ENCODE data around the gene UQCRHL. TPM values are rescaled to one million over a fixed set of nuclear protein-coding genes. Genes with fewer than 3 reads are reported as not detected.
A peak's percentile ranks its signal among the peaks of the same experiment; 100 is the strongest.

The UQCRHL gene
- total RNA-seq, 1 experiment from 2014 or later: 6.2 TPM

GRCh38 chr1:15771836-15772515 is 35.5 kb downstream of the UQCRHL start:
- H3K4me3 ChIP-seq: no peak overlapping the region
- H3K9me3 ChIP-seq: no peaks in the 10 kb centered on the region
- no peaks in the 10 kb centered on the region; the same call in 1 of the 2 replicates for H3K36me3 ChIP-seq
- no peaks in the 10 kb centered on the region for H3K27me3 ChIP-seq
- no peak for DNase-seq

DNA sequence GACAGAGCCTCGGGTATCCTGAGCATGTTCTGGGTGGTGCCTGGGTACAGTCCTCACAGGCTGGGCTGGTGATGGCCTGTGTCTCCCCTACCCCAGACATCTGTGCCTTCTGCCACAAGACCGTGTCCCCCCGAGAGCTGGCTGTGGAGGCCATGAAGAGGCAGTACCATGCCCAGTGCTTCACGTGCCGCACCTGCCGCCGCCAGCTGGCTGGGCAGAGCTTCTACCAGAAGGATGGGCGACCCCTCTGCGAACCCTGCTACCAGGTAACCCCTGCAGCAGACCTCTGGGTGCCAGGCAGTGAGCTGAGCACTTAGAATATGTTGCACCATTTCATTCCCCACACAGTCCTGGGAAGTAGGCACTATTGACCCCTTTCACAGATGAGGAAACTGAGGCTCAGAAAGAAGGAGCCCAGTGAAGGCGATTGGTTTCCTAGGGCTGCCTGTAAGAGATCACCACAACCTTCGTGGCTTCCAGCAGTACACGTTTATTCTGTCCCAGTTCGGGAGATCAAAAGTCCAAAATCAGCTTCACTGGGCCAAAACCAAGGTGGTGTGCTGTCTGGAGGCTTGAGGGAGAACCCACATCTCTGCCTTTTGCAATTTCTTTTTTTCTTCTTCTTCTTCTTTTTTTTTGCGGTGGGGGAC is 37.0 kb downstream of the UQCRHL start:
- DNase-seq: no peak
- H3K4me3 ChIP-seq: no peak overlapping the region
- no peaks in the 10 kb centered on the region; the same call in 1 of the 2 replicates for H3K36me3 ChIP-seq
- H3K9me3 ChIP-seq: no peaks in the 10 kb centered on the region
- H3K27me3 ChIP-seq: no peaks in the 10 kb centered on the region

- no peak overlapping the region for H3K4me3 ChIP-seq
- H3K27me3 ChIP-seq: no peaks in the 10 kb centered on the region
- H3K36me3 ChIP-seq: no peaks in the 10 kb centered on the region; the same call in none of the 2 replicates
- DNase-seq: no peak
- no peaks in the 10 kb centered on the region for H3K9me3 ChIP-seq
These were observed 39.1 kb downstream of the UQCRHL start for GRCh38 chr1:15768388-15768787.

- no peak overlapping the region for H3K4me3 ChIP-seq
- no peaks in the 10 kb centered on the region for H3K27me3 ChIP-seq
- no peak for DNase-seq
- no peaks in the 10 kb centered on the region; the same call in none of the 2 replicates for H3K36me3 ChIP-seq
- H3K9me3 ChIP-seq: no peaks in the 10 kb centered on the region
These were observed 39.5 kb downstream of the UQCRHL start for GRCh38 chr1:15767941-15768340.

DNA sequence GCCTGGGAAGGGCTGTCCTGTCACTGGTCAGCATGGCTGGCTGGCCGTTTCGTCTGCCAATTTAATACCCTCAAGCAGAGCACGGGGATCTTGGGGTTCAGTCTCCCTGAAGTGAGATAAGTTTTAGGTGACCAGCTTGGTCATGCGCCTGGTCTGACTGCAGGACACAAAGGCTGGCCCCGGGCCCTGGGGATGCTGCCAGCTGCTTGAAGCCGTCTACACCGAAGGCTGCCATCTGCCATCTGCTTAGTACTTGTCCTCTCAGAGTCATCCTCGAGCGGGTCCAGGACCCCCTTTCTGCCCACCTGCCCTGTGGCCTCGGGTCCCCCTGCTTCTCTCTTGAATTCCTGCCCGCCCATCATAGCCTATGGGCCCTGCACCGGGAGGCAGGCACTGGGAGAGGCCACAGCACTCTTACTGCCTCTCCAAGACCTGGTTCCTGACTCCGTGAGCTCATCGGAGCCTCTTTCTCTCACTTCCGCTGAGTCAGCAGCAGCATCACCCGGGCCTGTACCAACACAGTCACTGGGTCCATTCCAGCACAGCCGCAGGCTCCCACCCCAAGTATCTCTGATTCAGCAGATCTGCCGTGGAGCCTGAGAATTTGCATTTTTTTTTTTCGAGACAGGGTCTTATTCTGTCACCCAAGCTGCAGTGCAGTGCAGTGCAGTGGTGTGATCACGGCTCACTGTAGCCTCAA is 41.8 kb downstream of the UQCRHL start:
- H3K9me3 ChIP-seq: no peaks in the 10 kb centered on the region
- no peaks in the 10 kb centered on the region; the same call in none of the 2 replicates for H3K36me3 ChIP-seq
- no peak overlapping the region for H3K4me3 ChIP-seq
- peak; percentile 95 for DNase-seq
- no peaks in the 10 kb centered on the region for H3K27me3 ChIP-seq

GRCh38 chr1:15764890-15765289 is 42.6 kb downstream of the UQCRHL start:
- no peaks in the 10 kb centered on the region for H3K9me3 ChIP-seq
- no peak overlapping the region for H3K4me3 ChIP-seq
- H3K27me3 ChIP-seq: no peaks in the 10 kb centered on the region
- DNase-seq: no peak
- H3K36me3 ChIP-seq: no peaks in the 10 kb centered on the region; the same call in none of the 2 replicates

- DNase-seq: no peak
- H3K36me3 ChIP-seq: no peaks in the 10 kb centered on the region; the same call in none of the 2 replicates
These were observed 43.1 kb downstream of the UQCRHL start for GRCh38 chr1:15764269-15764764.

DNA sequence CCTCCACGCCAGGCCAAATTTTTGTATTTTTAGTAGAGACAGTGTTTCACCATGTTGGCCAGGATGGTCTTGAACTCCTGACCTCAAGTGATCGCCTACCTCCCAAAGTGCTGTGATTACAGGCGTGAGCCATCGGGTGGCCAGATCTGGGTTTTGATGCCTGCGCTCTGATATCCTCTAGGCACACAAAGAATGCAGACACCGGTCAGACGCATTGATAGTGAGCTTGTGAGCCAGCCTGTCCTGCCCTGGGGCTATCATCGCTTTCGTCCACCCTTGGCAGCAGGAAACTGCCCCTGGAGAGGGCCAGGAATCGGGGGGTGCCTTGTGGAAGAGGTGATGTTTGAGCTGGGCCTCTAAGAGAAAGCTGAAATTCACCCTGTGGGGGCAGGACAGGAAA is 44.9 kb downstream of the UQCRHL start:
- no peaks in the 10 kb centered on the region for H3K27me3 ChIP-seq
- no peak overlapping the region for H3K4me3 ChIP-seq
- no peak for DNase-seq
- no peaks in the 10 kb centered on the region for H3K9me3 ChIP-seq
- H3K36me3 ChIP-seq: no peaks in the 10 kb centered on the region; the same call in 1 of the 2 replicates

More at GRCh38 chr1:15764269-15764764, 43.1 kb downstream of the UQCRHL start:
- Histone ChIP-seq H3K9me3 (no peaks in the 10 kb centered on the region), H3K27me3 (no peaks in the 10 kb centered on the region), H3K4me3 (no peak overlapping the region)

DNA sequence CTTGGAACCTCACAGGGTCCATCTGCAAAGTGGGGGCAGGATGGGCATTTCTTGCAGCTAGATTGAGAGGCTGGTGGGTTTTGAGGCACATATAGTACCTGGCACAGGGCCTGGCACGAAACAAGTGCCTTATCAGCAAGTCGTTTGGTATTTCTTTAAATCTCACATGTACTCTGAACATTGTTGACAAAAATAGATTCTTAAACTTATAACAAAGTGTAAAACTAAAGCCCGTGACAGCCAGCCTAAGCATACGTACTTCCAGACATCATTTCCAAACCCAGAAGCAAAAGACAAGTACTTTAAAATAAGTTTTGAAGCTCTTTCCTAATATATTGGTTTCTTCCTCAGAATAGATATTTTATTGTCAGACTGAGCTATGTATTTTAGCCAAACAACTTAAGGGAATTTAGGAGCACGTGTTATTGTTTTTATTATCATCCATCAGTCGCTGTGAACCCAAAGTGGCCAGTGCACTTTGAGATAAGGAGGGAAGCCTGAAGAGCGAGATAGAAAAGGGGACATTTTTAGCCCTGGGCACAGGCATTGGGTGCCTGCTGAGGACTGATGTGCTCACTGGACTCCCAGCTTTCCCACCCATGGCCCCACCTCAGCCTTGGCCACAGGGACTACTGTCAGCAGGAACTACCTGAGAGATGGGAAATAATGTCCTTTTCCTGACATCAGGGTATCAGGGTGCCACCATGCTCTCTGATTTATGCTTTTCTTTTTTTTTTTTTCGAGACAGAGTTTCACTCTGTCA is 45.9 kb downstream of the UQCRHL start:
- Histone ChIP-seq H3K4me3 (no peak overlapping the region), H3K9me3 (no peaks in the 10 kb centered on the region), H3K36me3 (no peaks in the 10 kb centered on the region; the same call in 1 of the 2 replicates), H3K27me3 (no peaks in the 10 kb centered on the region)
- no peak for DNase-seq

DNA sequence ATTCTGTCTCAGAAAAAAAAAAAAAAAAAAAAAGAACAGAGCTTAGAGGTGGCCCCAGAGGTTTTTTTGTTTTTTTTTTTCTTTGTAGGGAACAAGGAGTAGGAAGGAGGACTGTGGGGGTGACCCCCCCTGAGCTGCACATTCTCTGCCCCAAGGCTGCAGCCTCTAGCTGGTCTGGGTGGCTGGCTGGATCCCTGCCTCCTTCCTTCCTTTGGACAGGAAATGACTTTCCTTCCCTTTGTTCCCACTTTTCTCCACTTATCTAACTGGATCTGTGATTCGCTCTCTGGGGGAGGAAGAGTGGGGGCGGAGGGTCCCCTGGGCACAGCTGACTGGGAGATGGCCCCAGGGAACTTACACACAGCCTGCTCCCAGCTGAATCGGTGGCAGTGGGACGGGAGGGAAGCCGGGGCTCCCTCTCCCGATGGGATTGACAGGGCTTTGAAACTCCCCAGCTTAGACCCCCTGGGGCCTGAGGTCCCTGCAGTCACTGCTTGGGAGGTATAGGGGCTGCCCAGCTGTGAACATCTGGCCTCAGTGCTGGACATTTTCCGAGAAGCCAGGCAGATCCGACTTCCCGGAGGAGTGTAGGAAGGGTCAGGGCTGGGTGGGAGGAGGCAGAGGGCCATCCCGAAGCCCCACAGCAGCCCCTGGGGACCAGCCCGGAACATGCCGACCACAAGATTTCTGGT is 46.8 kb downstream of the UQCRHL start:
- no peaks in the 10 kb centered on the region for H3K27me3 ChIP-seq
- H3K9me3 ChIP-seq: no peaks in the 10 kb centered on the region
- no peaks in the 10 kb centered on the region; the same call in 1 of the 2 replicates for H3K36me3 ChIP-seq
- no peak overlapping the region for H3K4me3 ChIP-seq
- DNase-seq: peak; percentile 70

GRCh38 chr1:15758953-15759661 is 48.3 kb downstream of the UQCRHL start:
- H3K36me3 ChIP-seq: no peaks in the 10 kb centered on the region
- H3K4me3 ChIP-seq: peak overlapping the region; percentile 59
- H3K9me3 ChIP-seq: no peaks in the 10 kb centered on the region
- no peaks in the 10 kb centered on the region for H3K27me3 ChIP-seq
- no peak for DNase-seq

DNA sequence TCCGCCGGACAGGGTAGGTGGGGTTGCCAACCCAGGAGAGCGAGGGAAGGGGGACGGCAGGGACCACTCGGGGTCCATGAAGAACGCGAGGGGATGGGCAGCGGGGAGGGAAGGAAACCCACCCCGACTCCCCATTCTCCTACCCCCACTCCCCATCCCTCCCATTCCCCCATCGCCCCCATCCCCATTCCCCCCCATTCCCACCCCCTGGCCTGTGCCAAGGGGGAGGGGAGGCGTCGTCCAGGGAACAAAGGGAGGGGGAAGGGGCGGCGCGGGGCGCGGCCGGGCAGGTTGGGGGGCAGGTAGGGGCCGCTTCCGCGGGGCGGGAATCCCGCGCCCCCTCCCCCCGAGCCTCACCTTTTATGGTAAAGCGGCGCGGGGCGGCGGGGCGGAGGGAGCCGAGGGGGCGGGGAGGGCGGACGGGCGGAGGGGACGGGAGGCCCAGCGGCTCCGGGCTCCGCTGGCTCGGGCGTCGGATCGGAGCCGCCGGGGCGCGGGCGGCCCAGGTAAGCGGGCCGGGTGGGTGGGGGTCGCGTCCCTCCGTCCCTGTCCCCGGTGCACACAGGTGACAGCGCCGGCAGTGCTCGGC is 49.0 kb downstream of the UQCRHL start, which contains the start of gene FBLIM1:
Gene FBLIM1 (plus strand): TSS at position 453 of the 589 bp plus-strand sequence. CDS start 6,189 bp downstream, outside the sequence.
- Histone ChIP-seq H3K9me3 (no peaks in the 10 kb centered on the region), H3K27me3 (no peaks in the 10 kb centered on the region), H3K4me3 (peak within 1 kb of the TSS; percentile 59), H3K36me3 (no peaks in the 10 kb centered on the region)
- DNase-seq: no peak

DNA sequence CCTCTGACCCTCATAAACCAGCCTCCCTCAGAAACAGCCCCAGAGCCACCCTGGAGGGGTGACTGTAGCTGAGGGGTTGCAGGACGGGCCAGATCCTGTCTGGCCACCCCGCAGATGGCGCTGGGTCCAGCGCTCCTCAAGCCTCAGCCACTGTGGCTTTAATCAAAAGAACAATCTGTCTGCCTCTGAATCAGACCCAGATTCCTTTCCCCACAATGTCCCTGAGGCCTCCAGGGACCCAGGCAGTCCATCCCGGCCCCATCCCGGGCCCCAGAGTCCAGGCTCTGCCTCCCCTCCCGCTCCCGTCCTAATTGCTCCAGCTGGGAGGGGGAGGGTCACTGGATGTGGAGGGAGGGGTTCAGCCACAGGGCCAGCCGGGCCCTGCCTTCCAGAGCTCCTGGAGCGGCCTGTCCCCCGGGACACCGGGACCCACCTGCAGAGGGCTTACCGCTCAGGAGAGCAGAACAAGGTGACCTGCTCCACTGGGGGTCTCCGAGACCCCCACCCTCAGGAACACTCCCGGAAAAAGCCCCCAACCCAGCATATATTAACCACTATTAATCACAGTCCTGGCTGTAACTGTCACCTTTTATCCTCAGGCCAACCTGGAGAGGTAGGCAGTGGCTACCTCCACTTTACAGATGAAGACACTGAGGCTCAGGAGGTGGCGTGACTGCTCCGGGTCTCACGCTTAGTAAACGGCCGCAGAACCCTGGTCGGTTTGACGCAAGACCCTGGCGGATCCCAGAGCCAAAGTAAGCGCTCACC is 49.7 kb downstream of the UQCRHL start:
- Histone ChIP-seq H3K27me3 (no peaks in the 10 kb centered on the region), H3K4me3 (no peak overlapping the region), H3K36me3 (no peaks in the 10 kb centered on the region), H3K9me3 (no peaks in the 10 kb centered on the region)
- no peak for DNase-seq

Data from MG63 (cell line).